Hematopoietic multipotent progenitor cell treated with erythropoietin and hydrocortisone succinate and interleukin-3 and kit ligand, for 4 days (in vitro differentiated cells): Measurements from ENCODE around the gene GPR35.
A peak's percentile ranks its signal among the peaks of the same experiment; 100 is the strongest.

ENCODE experiments used
- DNase-seq: peaks from one replicate; pipeline ENCODE4 v3.0.0-alpha.2; 2015

The GPR35 gene

GRCh38 chr2:240624950-240625621 is at the start of gene GPR35:
GPR35 (plus strand) TSS chr2:240625480; CDS start chr2:240629953, 4,473 bp downstream.
- peak; percentile 95 for DNase-seq

- no peak for DNase-seq
Measured at GRCh38 chr2:240576036-240576435, 49.2 kb upstream of the GPR35 start.

DNA sequence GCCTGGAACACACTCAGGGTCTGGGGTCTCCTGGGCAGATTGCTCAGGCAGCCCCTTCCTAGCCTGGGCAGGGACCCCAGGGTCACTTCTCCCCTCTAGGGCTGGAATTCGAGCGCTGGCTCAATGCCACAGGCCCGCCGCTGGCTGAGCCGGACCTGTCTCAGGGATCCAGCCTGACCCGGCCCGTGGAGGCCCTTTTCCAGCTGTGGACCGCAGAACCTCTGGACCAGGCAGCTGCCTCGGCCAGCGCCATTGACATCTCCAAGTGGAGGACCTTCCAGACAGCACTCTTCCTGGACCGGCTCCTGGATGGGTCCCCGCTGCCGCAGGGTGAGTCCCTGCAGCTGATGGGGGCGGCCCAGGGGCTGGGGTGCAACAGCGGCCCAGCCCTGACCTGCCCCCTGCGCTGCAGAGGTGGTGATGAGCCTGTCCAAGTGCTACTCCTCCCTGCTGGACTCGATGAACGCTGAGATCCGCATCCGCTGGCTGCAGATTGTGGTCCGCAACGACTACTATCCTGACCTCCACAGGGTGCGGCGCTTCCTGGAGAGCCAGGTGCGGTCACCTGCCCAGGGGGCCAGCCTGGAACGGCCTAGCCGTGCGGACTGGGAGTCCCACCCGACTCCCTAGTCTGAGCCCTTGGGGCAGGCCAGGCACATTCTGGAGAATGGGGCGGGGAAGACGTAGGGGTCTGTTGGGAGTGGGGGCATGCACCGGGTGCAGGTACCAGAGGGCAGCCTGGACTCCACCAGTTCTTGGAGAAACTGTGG is 48.7 kb upstream of the GPR35 start:
- no peak for DNase-seq

GRCh38 chr2:240577281-240578109 is 47.8 kb upstream of the GPR35 start:
- no peak for DNase-seq

DNA sequence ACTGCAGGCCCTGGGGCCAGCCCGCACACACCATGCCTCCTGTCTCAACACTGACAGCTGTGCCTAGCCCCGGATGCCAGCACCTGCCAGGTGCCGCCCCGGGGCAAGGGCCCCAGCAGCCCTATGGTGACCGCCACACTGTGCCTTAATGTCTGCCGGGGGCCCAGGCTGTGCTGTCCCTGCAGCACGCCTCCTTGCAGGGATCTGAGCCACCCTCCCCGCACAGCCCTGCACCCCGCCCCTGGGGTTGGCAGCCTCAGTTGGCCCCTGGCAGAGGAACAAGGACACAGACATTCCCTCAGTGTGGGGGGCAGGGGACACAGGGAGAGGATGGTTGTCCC is 47.2 kb upstream of the GPR35 start:
- no peak for DNase-seq

- no peak for DNase-seq
Measured at GRCh38 chr2:240578488-240578887, 46.8 kb upstream of the GPR35 start.

DNA sequence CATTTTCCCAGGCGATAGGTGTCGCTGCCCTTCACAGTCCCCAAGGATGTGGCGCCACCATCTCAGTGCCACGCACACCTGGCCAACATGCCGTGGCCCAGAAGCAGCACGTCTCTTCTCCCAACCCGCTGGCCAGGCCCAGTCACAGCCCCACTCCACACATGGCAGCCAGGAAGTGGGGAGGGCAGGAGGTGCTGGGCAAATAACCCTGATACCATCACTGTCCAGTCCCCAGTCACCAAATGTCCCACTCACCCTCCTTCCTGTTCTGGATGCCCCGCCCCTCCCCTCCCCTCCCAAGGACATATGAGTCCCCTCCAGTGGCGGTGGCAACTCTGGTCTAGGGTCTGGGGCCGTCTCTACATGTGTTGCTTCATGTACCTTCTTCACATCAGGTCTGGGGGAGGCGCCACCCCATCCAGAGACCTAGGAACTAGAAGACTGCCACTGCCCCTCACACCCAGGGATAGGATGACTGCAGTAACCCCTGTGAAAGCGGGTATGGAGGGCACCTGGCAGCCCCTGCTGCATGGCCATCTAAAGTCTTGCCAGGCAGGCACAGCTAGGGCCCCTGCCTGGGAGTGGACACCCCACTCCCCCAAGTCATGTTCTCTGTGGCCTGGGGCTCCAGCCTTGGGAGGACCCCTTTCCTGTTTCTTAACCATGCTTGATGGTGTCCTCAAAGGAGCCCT is 46.1 kb upstream of the GPR35 start:
- DNase-seq = peak; percentile 34

DNA sequence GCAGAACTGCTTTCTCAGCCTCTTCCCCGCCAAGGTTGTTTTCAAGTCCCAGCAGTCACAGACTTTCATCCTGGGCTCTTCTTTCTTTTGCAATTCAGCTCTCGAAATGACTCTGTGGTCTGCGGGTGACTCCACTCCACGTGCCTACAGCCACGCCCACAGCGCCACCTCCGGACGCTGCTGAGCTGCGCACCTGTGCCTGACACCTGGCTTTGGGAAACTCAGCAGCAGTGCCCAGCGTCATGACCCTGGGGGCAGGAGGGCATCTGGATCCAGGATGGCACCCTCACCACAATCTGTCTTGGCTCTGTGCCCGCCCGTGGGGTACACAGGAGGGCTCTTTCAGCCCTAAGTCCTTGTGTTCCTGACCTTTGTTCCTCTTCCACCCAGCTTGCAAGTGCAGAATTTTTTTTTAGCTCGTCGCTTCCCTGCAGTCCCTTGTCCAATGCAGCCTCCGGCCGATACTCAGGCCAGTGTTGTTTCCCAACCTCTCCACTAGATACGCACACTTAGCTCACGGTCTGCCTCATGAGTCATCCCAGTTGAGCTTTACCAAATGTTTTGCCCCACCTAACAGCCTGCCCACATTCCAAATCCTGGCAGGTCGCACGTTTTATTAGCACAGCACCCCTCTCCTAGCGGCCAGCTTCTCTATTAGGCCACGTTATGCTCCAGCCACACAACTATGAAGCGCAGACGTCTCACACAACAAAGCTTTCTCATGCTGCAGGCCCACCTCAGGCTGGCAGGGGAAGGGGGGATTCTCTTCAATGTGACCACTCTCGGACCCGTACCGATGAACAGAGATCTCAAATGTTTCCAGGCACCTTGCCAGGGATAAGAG is 45.3 kb upstream of the GPR35 start:
- peak; percentile 30 for DNase-seq

DNA sequence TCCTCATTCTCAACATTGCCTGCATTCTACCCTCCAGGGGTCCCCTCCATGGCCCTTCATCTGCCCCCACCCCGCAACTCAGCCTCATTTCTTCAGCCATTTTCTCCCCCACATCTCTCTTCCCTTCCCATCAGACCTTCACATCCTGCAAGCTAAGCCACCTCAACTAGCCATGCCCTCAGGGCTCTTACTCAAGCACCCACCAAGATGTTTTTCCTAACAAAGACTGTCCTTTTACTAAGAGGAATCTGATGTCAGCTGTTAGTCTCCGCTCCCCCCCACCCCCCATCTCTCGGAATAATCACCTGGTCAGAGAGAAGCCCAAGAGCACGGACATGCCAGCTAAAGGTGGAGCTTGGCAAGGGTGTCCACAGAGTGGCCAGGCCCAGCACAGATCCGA is 43.5 kb upstream of the GPR35 start:
- no peak for DNase-seq

- no peak for DNase-seq
Measured at GRCh38 chr2:240582781-240583180, 42.5 kb upstream of the GPR35 start.

DNA sequence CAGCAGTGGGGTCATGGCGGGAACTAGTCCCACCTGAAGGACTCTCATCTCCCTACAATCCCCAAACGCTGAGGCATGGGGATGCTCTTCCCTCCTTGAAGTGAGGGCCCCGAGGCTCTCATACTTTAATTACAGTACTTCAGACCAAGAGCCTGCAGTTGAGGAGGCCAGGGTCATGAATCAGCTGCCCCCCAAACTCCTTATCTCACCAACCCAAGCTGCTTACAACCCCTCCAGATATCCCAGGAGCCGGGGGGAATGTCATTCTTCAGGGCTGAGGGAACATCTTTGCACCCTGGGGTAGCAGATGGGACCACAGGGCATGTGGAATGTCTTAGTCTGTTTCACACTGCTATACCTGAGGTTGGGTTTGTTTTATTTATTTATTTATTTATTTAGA is 41.5 kb upstream of the GPR35 start:
- no peak for DNase-seq

- DNase-seq = peak; percentile 71
Measured at GRCh38 chr2:240584486-240585031, 40.7 kb upstream of the GPR35 start.

GRCh38 chr2:240585101-240585500 is 40.2 kb upstream of the GPR35 start:
- no peak for DNase-seq

DNA sequence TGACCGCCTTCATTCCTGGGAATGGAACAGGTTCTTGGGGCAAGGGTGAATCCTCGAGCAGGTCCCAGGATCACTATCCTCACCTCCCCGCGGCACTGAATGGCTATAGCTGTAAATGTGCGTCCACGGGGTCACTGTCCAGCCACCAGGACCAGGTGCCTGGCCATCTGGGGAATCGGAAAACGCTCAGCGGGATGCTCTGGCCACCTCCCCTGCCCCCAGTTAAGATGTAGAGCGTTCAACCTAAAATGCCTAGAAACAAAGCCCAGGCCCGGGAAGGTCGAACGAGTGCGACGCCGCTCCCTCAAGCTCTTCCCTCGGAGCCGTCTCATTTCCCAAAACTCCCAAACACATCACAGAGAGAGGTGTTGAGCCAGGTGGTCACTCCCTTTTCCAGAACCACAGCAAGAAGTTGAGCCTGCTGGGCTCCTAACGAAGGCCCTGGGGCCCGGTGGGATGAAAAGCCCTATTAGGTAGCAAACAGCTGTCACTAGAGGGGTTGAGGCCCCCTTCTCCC is 39.5 kb upstream of the GPR35 start:
- DNase-seq = no peak

GRCh38 chr2:240586198-240586918 is 38.9 kb upstream of the GPR35 start, which contains the start of gene CAPN10:
CAPN10 (plus strand) TSS chr2:240586734; CDS start chr2:240586912, 178 bp downstream.
- DNase-seq = peak; percentile 98

DNA sequence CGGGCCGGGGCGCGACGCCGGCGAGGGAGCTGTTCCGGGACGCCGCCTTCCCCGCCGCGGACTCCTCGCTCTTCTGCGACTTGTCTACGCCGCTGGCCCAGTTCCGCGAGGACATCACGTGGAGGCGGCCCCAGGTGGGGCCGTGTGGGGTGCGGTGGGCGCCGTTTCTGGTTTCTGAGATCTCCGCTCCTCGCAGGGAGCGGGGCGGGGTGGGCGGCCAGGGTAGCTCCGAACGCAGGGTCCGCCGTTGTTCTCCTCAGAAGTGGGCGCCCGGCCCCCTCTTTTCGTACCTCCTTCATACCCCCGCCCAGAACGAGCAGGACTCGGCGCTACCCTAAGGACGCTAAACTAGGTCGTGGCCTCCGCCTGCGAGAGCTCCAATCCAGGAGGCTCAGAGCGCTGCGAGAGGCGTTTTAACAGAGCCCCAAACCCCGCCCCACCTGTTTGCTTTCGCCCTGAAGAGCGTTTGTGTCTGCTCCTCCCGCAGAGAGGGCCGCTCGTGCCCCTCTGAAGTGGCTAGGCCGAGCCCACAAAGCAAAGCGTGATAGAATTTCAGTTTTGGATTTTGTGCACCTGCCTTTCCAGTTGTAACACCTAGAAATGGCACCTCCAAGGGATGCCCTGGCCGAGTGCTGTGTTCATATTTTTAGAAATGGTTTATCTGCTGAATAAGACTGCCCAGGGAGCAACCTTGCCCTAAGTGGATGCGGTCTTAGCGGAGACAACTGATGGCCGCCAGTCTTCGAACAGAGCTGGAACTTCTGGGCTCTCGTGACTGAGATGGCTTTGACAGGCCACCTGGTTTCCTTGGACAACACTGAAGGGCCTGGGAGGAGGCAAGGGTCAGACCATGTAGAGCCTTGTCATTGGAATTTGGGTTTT is 38.1 kb upstream of the GPR35 start:
- DNase-seq = peak; percentile 72

- DNase-seq = no peak
Measured at GRCh38 chr2:240588006-240588655, 37.1 kb upstream of the GPR35 start.

DNA sequence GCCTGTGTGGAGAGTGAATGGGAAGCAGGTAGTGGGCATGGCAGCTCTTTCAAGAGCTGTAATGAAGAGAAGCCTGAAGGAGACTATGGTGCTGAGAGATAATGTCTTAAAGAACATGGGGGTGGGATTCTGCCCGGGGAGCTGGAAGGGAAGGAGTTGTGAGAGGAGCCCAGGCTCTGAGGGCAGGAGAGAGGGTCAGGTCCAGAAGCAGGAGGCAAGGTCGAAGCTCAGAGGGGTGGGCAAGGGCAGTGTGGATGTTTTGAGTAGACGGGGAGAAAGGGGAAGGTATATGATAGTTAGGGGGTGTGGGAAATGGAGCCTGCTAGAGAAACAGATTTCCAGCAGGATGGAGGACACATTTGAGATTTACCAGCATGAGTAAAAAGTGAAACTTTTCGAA is 36.6 kb upstream of the GPR35 start:
- no peak for DNase-seq

- DNase-seq = no peak
Measured at GRCh38 chr2:240589375-240589774, 35.9 kb upstream of the GPR35 start.
